DND-41 (cell line): ENCODE results near the gene MXD4.

Source experiments
- CTCF ChIP-seq: IDR thresholded peaks from 2 replicates; pipeline ENCODE4 v1.5.1; 2012; ENCODE audit warnings: borderline replicate concordance, low read length, moderate library complexity, mild to moderate bottlenecking; ENCODE audit not compliant: poor library complexity, severe bottlenecking; ENCODE audit errors: extremely low read depth
- EZH2 ChIP-seq: IDR thresholded peaks from 3 replicates; pipeline ENCODE4 v1.6.1; 2012; ENCODE audit warnings: borderline replicate concordance, low read depth, mild to moderate bottlenecking, moderate library complexity, low read length, inconsistent platforms; ENCODE audit not compliant: severe bottlenecking

GRCh38 chr4:2265113-2266110, 3.5 kb upstream of the MXD4 start:
- TF ChIP-seq EZH2, result no peak
- no peak for TF ChIP-seq CTCF
